WI38 (cell line): ENCODE measurements around the gene HOXC4.
"Not testable (repeated sequence)": the region's sequence is repeated elsewhere in the genome, so short reads cannot be mapped to it uniquely, and the experiment has no call there.

Experiments
- H3K4me3 ChIP-seq: 2 replicates; pipeline ENCODE4 v1.5.1; 2011; ENCODE audit warnings: low read depth, mild to moderate bottlenecking, control low read depth, low read length
- TF ChIP-seq, protein P1 (sequence below): IDR thresholded peaks from 2 replicates; pipeline ENCODE4 v1.5.1; 2012; ENCODE audit warnings: low read depth, mild to moderate bottlenecking, control low read depth, low read length

The HOXC4 gene

DNA sequence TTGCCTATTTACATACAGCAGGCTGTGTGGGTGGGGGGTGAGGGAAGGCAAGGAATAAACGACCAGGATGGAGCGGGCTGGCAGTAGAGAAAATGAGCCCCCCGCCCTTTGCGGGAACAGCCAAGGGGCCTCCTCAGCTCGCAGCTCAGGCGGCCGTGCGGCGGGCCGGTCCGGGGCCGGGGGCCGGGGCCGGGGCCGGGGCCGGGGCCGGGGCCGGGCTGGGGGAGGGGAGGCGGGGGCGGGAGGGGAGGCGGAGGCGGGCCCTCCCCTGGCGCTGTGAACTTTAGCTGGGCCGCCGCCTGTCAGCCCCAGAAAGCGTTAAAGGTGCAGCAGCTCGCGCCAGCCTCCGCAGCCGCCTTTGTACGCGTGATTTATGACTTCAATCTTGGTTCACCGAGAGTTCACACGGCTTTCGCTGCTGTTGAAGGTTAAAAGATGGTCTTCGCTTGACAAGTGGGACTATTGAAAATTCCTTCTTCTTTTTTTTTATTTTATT is 28.8 kb downstream of the HOXC4 start:
- H3K4me3 ChIP-seq: no peak overlapping the region

DNA sequence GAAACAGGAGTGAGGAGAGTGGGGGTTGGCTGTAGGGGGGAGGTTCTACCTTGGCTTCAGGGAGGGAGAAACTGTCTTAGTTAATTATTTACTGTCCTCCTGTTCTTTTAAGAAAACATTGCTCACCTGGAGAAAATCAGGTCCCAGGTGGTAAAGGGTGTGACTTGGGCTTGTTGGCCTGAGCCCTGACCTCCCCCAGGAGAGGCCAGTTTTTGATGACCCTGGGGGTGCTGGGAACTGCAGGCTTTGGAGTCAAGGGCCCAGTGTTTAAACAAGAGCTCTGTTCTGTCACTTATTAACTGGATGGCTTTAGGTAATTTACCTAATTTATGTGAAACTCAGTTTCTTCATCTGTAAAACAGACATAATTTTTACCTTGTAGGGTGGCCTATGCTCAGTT is 34.4 kb downstream of the HOXC4 start:
- H3K4me3 ChIP-seq: not testable (repeated sequence)

More for the DNA sequence above, 28.8 kb downstream of the HOXC4 start:
- TF ChIP-seq, protein P1, sequence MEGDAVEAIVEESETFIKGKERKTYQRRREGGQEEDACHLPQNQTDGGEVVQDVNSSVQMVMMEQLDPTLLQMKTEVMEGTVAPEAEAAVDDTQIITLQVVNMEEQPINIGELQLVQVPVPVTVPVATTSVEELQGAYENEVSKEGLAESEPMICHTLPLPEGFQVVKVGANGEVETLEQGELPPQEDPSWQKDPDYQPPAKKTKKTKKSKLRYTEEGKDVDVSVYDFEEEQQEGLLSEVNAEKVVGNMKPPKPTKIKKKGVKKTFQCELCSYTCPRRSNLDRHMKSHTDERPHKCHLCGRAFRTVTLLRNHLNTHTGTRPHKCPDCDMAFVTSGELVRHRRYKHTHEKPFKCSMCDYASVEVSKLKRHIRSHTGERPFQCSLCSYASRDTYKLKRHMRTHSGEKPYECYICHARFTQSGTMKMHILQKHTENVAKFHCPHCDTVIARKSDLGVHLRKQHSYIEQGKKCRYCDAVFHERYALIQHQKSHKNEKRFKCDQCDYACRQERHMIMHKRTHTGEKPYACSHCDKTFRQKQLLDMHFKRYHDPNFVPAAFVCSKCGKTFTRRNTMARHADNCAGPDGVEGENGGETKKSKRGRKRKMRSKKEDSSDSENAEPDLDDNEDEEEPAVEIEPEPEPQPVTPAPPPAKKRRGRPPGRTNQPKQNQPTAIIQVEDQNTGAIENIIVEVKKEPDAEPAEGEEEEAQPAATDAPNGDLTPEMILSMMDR: no peak

DNA sequence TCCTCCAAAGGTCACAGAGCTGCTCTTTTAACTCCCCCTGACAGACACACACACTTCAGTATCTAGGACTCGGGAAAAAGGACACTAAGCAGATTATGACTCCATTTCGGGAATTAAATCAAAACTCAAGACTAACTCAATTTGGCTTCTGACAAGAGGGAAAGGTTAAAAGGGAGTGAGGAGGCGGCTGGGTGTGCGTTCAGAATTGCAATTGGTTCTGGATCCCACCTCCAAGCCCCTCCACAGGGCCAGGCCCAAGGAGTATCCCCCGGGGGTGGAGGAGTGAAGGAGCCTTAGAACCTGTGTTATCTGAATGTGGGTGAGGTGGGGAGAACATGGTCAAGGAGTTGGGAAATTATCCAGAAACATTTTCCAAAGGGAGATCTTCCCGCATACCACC is 35.8 kb downstream of the HOXC4 start:
- H3K4me3 ChIP-seq: not testable (repeated sequence)

DNA sequence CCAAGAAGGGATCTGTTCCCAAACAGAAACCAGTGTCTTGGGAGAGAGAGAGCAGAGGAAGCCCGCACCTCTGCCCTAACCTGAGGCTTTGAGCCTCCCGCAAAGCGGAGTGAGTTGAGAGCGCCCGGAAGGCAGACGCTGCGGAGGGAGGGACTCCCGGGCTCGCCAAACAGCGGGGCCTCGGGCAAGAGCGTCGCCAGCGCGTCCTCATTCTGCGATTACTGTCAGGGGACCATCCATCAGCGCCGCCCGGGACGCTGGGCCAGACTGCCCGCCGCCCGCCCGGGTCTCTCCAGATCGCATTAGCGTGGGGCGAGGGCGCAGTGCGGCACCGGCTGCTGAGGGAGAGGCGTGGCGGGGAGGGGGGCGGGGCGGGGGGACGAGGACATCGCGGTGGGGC is 36.7 kb downstream of the HOXC4 start:
- H3K4me3 ChIP-seq: not testable (repeated sequence)

DNA sequence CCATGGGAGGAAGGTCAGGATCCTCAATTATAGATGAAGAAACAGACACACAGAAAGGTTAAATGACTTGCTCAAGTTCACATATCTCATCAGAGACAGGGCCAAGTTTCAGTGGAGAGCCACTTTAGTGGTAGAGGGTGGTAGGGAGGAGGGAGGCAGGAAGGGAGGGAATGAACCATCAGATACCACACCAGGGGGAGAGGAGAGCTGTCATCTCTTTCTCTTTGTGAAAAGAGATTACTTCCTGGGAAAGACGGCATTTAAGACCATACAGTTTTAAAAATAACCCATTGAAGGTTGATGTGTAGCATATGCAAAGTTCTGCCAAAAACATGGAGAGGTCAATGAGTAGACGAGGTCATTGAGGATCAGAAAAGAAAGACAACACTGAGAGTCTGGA is 39.3 kb downstream of the HOXC4 start:
- H3K4me3 ChIP-seq: not testable (repeated sequence)

DNA sequence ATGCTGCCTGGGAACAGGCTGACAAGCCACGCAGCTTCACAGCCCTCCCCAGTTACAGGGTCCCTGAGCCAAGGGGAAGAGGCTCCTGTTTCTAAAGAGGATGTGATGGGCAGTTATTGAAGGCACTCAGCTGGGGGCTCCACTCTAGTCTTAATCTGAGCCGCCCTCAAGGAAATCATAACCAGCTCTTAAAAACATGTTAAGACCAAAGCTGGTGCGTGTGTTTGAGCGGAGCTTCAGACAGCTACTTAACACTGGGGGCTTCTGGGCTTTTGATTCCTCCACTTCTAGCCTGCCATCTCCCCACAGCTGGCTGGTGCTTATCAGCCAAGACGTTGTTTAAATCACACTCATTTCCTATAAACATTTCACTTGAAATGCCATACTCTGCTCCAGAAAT is 42.3 kb downstream of the HOXC4 start:
- H3K4me3 ChIP-seq: not testable (repeated sequence)

DNA sequence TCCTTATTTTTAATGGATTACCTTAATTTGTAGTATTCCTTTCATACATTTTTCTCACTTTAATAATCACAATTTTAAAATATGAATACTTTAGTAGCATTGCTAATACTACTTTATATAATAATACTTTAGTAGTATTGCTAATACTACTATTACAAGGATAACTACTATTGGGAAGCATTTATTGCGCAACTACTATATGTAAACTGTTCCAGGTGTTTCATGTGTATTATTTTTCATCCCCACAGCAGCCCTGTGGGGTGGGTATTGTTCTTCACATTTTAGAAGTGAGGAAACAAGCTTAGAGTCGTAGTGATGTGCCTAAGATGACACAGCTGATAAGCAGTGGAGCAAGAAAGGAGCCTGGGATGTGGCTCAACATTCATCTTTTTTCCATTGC is 45.0 kb downstream of the HOXC4 start:
- not testable (repeated sequence) for H3K4me3 ChIP-seq

DNA sequence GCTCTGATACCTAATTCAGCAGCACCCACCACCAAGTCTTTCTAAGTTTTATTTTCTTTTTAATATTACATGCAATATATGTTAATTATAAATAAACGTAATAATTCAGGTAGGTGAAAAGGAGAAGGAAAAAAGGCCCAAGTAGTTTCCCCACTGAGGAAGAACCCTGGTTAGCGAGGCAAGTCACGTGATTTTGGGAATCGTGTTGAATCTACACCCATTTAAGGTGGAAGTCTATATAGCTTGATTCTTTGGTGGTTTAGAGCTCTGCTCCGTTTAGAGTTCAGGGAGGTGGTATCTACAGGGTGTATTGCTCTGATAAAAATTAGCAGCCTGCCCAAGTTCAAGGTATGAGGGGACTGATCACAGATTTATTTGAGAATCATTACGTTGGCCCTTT is 47.0 kb downstream of the HOXC4 start:
- H3K4me3 ChIP-seq: not testable (repeated sequence)

DNA sequence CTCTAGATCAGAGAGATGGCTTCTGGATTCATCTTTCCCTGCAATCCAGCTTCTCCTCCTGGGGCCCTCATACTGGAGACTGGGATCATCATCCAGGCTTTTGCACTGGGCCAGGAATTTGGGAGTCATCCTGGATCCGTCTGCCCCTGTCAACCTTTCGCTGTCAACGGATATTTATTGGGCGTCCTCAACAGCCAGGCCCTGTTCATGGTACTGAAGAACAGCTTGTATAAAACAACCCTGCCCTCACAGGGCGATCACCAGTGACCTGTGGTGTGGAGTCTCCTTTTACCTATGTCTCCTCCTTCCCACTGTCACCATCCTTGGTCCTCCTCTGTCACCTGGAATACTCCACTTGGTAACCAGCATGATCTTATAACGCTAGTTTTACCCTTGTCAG is 48.6 kb downstream of the HOXC4 start:
- not testable (repeated sequence) for H3K4me3 ChIP-seq

DNA sequence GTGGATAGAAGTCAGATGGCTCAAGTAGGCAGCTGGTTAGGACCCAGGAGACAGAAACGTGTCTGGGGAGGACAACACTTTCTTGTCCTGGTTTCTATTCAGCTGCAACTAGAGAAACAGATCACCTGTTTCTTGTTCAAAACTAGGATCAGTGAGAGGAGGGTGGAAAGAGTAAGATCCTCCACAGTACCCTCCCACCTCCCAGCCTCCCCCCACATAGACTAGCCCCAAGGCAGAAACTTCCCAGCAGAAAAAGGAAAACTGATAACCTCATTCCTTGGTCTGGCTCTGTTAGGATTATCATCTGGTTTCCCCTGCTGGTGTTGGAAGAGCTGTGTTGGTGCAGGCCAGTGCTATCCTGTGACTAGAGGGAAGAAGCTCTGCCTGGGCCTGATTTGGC is 50.2 kb downstream of the HOXC4 start:
- not testable (repeated sequence) for H3K4me3 ChIP-seq
